Measurements from ENCODE around the gene MTURN.

The MTURN gene

DNA sequence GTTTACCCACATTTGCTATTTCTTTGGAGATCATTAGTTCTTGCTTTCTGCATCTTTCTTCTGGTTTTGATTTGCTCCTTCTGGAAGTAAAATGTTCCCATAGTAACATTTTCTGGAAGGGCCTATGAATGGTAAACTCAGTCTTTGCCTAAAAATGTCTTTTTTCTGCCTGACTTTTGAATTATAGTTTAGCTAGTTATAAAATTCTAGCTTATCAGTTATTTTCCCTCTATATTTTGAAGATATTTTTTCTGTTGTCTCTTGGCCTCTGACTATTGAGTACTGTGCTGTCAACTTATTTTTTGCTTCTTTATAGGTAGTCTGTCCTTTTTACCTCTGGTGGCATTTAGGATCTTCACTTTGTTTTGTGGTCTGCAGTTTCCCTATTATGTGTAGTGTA, 21.6 kb upstream of the MTURN start:
- Histone ChIP-seq H3K36me3 (replicated peaks) (no peaks in the 10 kb centered on the region), H3K4me3 (ENCODE audit: low read depth, low read length) (no peak overlapping the region), H3K27me3 (replicated peaks) (no peaks in the 10 kb centered on the region), H3K27ac (no peak overlapping the region)
- no peak for DNase-seq
- TF ChIP-seq, protein P1, sequence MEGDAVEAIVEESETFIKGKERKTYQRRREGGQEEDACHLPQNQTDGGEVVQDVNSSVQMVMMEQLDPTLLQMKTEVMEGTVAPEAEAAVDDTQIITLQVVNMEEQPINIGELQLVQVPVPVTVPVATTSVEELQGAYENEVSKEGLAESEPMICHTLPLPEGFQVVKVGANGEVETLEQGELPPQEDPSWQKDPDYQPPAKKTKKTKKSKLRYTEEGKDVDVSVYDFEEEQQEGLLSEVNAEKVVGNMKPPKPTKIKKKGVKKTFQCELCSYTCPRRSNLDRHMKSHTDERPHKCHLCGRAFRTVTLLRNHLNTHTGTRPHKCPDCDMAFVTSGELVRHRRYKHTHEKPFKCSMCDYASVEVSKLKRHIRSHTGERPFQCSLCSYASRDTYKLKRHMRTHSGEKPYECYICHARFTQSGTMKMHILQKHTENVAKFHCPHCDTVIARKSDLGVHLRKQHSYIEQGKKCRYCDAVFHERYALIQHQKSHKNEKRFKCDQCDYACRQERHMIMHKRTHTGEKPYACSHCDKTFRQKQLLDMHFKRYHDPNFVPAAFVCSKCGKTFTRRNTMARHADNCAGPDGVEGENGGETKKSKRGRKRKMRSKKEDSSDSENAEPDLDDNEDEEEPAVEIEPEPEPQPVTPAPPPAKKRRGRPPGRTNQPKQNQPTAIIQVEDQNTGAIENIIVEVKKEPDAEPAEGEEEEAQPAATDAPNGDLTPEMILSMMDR (IDR thresholded peaks at IDR 0.05; ENCODE audit: low read depth, low read length, missing control alignments), result no peak
- in situ Hi-C loops (cut with HindIII; ENCODE audit: low pct_ligation_motif_present, low sequenced_read_pairs), result no loop called here

DNA sequence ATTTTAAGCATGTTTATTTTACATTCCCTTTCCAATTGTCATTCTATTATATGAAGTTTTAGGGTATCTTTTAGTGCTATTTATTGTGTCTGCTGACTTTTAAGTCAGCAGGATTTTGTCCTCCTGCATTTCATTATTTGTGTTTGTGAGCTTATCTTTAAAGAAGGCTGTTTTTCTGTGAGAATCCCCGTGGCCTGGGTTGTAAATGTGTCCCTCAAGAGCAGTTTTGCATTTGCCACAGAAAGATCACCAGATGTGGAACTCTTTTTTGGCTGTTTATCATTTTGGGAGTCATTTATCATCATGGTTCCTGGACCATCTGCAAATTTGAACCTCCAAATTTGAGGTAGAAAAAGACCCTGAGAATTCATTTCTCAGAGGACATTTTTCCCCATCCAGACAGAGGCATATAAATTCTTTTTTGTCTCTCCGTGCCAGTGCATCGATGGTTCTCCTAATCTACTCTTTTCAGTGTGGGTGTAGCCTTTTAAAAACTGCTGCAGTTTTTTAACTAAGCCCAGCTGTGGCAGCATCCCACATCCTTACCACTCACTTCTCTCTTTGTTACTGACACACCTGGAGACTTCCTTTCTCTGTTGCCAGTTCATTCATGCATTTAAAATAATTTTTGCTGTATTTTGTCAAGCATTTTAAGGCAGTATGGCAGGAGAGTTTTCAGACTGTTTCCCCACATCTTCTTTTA, 20.1 kb upstream of the MTURN start:
- Histone ChIP-seq H3K36me3 (replicated peaks) (no peaks in the 10 kb centered on the region), H3K27me3 (replicated peaks) (no peaks in the 10 kb centered on the region), H3K4me3 (ENCODE audit: low read depth, low read length) (no peak overlapping the region), H3K27ac (no peak overlapping the region)
- TF ChIP-seq, protein P1 (IDR thresholded peaks at IDR 0.05; ENCODE audit: low read depth, low read length, missing control alignments), result no peak
- in situ Hi-C loops (cut with HindIII; ENCODE audit: low pct_ligation_motif_present, low sequenced_read_pairs), result no loop called here
- no peak for DNase-seq

GRCh38 chr7:30115709-30116297, 19.0 kb upstream of the MTURN start:
- no peaks in the 10 kb centered on the region for H3K36me3 ChIP-seq (replicated peaks)
- no peaks in the 10 kb centered on the region for H3K27me3 ChIP-seq (replicated peaks)
- in situ Hi-C loops (cut with HindIII; ENCODE audit: low pct_ligation_motif_present, low sequenced_read_pairs), result no loop called here
- H3K4me3 ChIP-seq (ENCODE audit: low read depth, low read length), result no peak overlapping the region
- DNase-seq, result no peak
- H3K27ac ChIP-seq, result no peak overlapping the region
- TF ChIP-seq, protein P1 (IDR thresholded peaks at IDR 0.05; ENCODE audit: low read depth, low read length, missing control alignments), result no peak

DNA sequence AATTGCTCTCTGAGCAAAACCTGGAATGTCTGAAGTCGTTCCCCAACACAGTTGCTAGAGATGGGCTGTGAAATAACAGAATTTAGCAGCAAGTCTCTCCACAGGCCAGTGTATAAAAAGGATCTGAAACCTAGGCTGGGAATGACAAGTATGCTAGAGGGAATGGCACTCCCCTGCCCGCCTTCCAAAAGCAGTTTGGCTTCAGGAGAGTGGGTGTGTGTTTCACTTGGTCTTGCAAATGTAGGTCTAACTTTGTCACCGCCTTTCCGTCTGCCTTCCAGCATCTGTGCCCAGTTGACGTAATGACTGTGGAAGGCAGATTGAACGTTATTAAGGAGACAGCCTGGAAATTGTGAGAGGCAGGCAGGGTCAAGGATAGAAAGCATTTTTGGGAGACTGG, 18.0 kb upstream of the MTURN start:
- in situ Hi-C loops (cut with HindIII; ENCODE audit: low pct_ligation_motif_present, low sequenced_read_pairs), result no loop called here
- TF ChIP-seq, protein P1 (IDR thresholded peaks at IDR 0.05; ENCODE audit: low read depth, low read length, missing control alignments), result no peak
- Histone ChIP-seq H3K27ac (no peak overlapping the region), H3K36me3 (replicated peaks) (no peaks in the 10 kb centered on the region), H3K4me3 (ENCODE audit: low read depth, low read length) (no peak overlapping the region), H3K27me3 (replicated peaks) (no peaks in the 10 kb centered on the region)
- no peak for DNase-seq

DNA sequence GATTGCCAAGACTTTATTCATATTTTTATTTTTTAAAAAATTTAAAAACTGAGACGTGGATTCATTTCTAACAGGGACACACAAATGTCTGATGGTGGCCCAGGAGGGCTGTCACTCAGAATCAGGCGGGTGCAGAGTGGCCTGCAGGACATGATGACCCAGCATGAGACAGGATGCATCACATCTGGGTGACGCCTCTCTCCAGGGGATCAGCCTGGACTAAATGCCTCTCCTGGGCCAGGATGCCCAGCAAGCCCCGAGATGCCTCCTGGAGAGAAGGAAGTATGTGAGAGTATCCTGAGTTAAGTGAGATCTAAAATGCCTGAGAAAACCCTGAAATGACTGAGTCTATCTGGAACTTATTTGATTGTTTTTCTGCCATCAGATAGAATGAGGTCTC, 16.9 kb upstream of the MTURN start:
- H3K27me3 ChIP-seq (replicated peaks), result no peaks in the 10 kb centered on the region
- DNase-seq, result no peak
- no peaks in the 10 kb centered on the region for H3K36me3 ChIP-seq (replicated peaks)
- in situ Hi-C loops (cut with HindIII; ENCODE audit: low pct_ligation_motif_present, low sequenced_read_pairs), result no loop called here
- H3K4me3 ChIP-seq (ENCODE audit: low read depth, low read length), result no peak overlapping the region
- no peak overlapping the region for H3K27ac ChIP-seq
- TF ChIP-seq, protein P1 (IDR thresholded peaks at IDR 0.05; ENCODE audit: low read depth, low read length, missing control alignments), result no peak
